ENCODE measurements around the gene ATG7.

Gene ATG7

DNA sequence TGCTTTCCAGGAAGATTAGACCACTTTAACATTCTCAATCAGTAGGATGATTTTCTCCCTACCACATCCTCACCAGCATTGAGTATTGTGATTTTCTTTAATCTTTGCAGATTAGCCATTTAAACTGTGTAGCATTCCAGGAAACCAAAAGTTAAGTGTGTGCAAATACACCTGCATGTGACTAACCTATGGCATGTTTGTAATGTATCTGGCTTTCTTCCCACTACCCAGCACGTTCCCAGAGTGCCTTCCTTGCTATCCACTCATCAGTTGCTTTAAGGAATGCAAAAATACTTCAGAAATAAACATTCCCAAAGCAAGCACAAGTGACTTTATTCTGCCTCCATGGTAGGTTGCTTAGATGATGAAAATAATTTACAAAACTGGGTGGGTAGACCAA is 74.2 kb downstream of the ATG7 start:
- in situ Hi-C loops (cut with HindIII; ENCODE audit: low sequenced_read_pairs) = loop anchor here (25.0 kb wide), 1 partner anchor 309 kb away; no protein-coding TSS in a partner anchor

GRCh38 chr3:11348877-11349276 is 76.7 kb downstream of the ATG7 start:
- in situ Hi-C loops (cut with HindIII; ENCODE audit: low sequenced_read_pairs) = loop anchor here (25.0 kb wide), 1 partner anchor 312 kb away; no protein-coding TSS in a partner anchor

DNA sequence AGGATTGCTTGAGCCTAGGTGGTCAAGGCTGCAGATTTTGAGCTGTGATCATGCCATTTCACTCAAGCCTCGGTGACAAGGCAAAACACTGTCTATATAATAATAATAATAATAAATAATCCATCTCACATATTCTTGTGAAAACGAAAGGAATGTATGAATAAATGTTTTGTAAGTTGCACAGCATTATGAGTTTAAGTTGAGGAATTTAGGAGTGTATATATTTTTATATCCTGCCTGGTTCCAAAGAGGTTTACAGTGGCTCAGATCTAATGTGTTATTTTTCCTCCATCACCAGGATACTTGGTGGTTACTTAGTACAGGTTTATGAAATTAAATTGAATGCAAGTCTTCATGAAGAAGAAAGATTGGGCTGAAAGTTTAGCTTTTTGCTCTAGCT is 77.2 kb downstream of the ATG7 start:
- in situ Hi-C loops (cut with HindIII; ENCODE audit: low sequenced_read_pairs) = loop anchor here (25.0 kb wide), 1 partner anchor 312 kb away; no protein-coding TSS in a partner anchor

DNA sequence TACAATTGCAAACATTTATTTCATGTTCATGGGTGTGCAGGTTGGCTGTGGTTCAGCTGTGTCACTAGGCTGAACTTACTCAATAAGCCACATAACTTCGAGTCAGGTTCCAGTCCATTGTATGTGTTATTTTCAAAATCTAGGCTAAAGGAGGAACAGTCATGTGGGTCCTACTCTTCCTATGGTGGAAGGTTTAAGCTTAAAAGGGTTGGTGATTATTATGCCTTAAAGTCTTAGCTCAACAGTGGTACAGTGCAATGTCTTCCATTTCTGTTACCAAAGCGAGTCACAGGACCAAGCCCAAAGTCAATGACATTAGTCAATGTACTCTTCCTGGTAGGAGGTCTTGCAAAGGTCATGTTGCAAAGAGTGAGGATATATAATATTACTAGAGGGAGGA is 78.2 kb downstream of the ATG7 start:
- in situ Hi-C loops (cut with HindIII; ENCODE audit: low sequenced_read_pairs) = loop anchor here (25.0 kb wide), 1 partner anchor 462 kb away; no protein-coding TSS in a partner anchor

GRCh38 chr3:11351451-11351850 is 79.3 kb downstream of the ATG7 start:
- in situ Hi-C loops (cut with HindIII; ENCODE audit: low sequenced_read_pairs) = loop anchor here (25.0 kb wide), 1 partner anchor 461 kb away; no protein-coding TSS in a partner anchor

GRCh38 chr3:11356269-11356668 is 84.1 kb downstream of the ATG7 start:
- in situ Hi-C loops (cut with HindIII; ENCODE audit: low sequenced_read_pairs) = loop anchor here (25.0 kb wide), 1 partner anchor 456 kb away; no protein-coding TSS in a partner anchor

- in situ Hi-C loops (cut with HindIII; ENCODE audit: low sequenced_read_pairs) = loop anchor here (25.0 kb wide), 1 partner anchor 450 kb away; no protein-coding TSS in a partner anchor
Measured at GRCh38 chr3:11362600-11362999, 90.4 kb downstream of the ATG7 start.

- in situ Hi-C loops (cut with HindIII; ENCODE audit: low sequenced_read_pairs) = loop anchor here (25.0 kb wide), 1 partner anchor 449 kb away; no protein-coding TSS in a partner anchor
Measured at GRCh38 chr3:11363715-11364114, 91.5 kb downstream of the ATG7 start.

DNA sequence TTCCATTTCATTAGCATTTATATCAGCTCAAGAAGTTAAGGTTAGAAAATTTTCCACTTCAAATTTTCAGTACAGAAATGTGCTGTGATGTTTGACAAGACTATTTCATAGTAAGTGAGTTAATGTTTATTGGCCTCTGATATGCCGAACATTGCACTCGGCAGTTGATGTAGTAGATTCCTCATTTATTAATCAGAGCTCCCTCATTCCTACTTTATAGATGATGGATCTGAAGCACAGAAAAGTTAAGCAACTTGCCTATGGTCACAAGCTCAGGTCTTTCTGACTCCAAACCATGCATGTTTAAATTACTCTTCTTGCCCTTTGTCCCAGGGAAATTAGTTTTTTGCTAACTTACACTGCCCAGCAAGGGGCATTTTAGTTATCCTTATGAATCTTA is 92.0 kb downstream of the ATG7 start:
- in situ Hi-C loops (cut with HindIII; ENCODE audit: low sequenced_read_pairs) = loop anchor here (25.0 kb wide), 1 partner anchor 448 kb away; no protein-coding TSS in a partner anchor

- in situ Hi-C loops (cut with HindIII; ENCODE audit: low sequenced_read_pairs) = loop anchor here (25.0 kb wide), 1 partner anchor 445 kb away; no protein-coding TSS in a partner anchor
Measured at GRCh38 chr3:11367143-11367693, 95.0 kb downstream of the ATG7 start.

DNA sequence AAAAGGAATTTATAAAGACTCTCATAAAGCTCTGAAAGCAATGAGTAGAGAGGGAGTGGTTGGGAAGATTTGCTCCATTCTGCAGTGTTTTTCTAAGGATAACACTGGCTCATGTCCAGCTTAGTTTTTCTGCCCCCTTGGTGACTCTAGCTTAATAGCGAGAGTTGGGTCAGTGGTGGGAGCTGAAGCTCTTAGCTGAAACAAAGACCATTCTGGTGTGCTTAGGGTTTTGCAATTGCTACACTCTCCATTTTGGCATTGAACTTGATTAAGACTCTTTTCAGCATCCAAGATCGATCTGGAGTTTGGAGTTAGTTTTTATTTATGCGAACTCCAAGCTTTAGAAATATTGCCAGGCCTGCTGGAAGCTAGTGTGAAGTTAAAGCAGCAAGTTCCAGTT is 98.0 kb downstream of the ATG7 start:
- in situ Hi-C loops (cut with HindIII; ENCODE audit: low sequenced_read_pairs) = loop anchor here (25.0 kb wide), 1 partner anchor 442 kb away; no protein-coding TSS in a partner anchor

DNA sequence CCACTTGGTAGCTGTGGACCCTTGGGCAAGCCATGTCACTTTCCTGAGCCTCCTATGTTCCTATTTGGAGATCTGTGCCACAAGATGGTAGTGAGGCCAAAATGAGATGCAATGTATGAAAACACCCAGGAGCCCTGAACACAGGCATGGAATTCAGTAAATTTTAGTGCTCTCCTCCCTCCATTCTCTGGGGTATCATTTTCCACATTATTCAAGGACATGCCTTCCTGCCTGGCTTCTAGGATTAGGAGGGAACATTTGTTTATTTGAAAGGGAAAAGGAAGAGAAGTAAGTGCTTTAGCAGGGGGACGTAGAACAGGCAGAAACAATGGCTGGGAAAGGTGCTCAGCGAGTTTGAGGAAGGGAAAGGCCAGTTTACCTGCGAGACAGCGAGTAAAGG is 98.8 kb downstream of the ATG7 start:
- in situ Hi-C loops (cut with HindIII; ENCODE audit: low sequenced_read_pairs) = loop anchor here (25.0 kb wide), 1 partner anchor 441 kb away; no protein-coding TSS in a partner anchor

GRCh38 chr3:11371747-11372146 is 99.5 kb downstream of the ATG7 start:
- in situ Hi-C loops (cut with HindIII; ENCODE audit: low sequenced_read_pairs) = loop anchor here (25.0 kb wide), 1 partner anchor 441 kb away; no protein-coding TSS in a partner anchor

DNA sequence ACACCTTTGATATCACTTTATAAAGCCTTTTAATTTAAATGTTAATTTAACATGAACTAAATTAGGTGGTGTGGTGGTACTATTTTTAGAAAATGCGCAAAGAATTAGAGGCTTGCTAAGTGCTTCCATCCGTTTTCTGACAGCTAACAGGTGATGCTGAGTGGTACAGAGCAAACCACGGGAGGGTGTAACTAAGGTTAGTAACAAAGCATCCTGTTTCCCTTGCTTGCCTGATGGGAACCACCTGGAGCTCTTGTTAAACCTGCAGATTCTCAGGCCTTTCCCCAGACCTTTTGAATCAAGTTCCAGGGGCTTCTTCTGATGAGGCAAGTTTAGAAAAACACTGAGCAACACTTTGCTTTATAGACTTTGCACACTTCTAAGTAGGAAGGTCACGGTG is 101.0 kb downstream of the ATG7 start:
- in situ Hi-C loops (cut with HindIII; ENCODE audit: low sequenced_read_pairs) = loop anchor here (25.0 kb wide), 1 partner anchor 439 kb away; no protein-coding TSS in a partner anchor

DNA sequence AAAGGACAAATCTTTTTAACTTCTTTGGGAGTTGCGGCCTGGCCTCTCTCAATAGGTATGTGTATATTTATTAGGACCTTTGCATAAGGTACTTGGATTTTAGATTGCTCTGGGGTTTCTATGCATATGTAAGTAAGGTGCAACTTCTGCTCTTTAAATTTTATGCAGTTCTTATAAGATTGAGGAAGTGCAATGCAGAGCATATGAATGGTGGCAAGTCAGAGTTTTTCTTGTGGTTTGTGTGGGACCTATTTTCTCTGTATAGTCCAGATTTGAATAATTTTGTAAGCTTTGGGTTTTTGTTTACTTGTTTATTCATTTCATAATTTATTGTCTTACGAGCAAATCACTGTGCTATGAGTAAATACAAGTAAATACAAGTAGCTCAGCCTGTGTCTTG is 101.5 kb downstream of the ATG7 start:
- in situ Hi-C loops (cut with HindIII; ENCODE audit: low sequenced_read_pairs) = loop anchor here (25.0 kb wide), 1 partner anchor 439 kb away; no protein-coding TSS in a partner anchor

- in situ Hi-C loops (cut with HindIII; ENCODE audit: low sequenced_read_pairs) = no loop called here
Measured at GRCh38 chr3:11375333-11376088, 103.3 kb downstream of the ATG7 start.

GRCh38 chr3:11377719-11378118 is 105.5 kb downstream of the ATG7 start:
- in situ Hi-C loops (cut with HindIII; ENCODE audit: low sequenced_read_pairs) = no loop called here

GRCh38 chr3:11379238-11379823 is 107.1 kb downstream of the ATG7 start:
- in situ Hi-C loops (cut with HindIII; ENCODE audit: low sequenced_read_pairs) = no loop called here

GRCh38 chr3:11379824-11380701 is 107.9 kb downstream of the ATG7 start:
- in situ Hi-C loops (cut with HindIII; ENCODE audit: low sequenced_read_pairs) = no loop called here

GRCh38 chr3:11381141-11381540 is 108.9 kb downstream of the ATG7 start:
- in situ Hi-C loops (cut with HindIII; ENCODE audit: low sequenced_read_pairs) = no loop called here

Data from DLD1 (cell line).